Hepatocyte (in vitro differentiated cells): ENCODE measurements around the gene SHISA7. TPM values are rescaled to one million over a fixed set of nuclear protein-coding genes. Genes with fewer than 3 reads are reported as not detected.

Experiments used
- DNase-seq: peaks from one replicate; pipeline ENCODE4 v3.0.0-alpha.2; 2016; ENCODE audit warnings: low spot score
- H2AFZ ChIP-seq: fragments of 200-600 bp; sonication (generic); 2 replicates; pipeline ENCODE4 v1.6.0; 2016; ENCODE audit warnings: antibody characterized with exemption, mild to moderate bottlenecking
- H3K27ac ChIP-seq: fragments of 200-600 bp; sonication (generic); 2 replicates; pipeline ENCODE4 v1.5.1; 2016; ENCODE audit warnings: mild to moderate bottlenecking
- H3K27me3 ChIP-seq: fragments of 200-600 bp; sonication (generic); 2 replicates; pipeline ENCODE4 v1.6.1; 2016
- H3K36me3 ChIP-seq: fragments of 200-600 bp; sonication (generic); replicated peaks from 2 replicates; pipeline ENCODE4 v1.5.1; 2016; ENCODE audit warnings: low read depth; ENCODE audit not compliant: insufficient read depth
- H3K4me1 ChIP-seq: fragments of 200-600 bp; sonication (generic); 2 replicates; pipeline ENCODE4 v1.5.1; 2016; ENCODE audit warnings: mild to moderate bottlenecking, moderate library complexity; ENCODE audit not compliant: insufficient read depth
- H3K4me2 ChIP-seq: fragments of 200-600 bp; sonication (generic); 2 replicates; pipeline ENCODE4 v1.6.0; 2016
- H3K4me3 ChIP-seq: fragments of 200-600 bp; sonication (generic); 2 replicates; pipeline ENCODE4 v1.5.1; 2016; ENCODE audit warnings: mild to moderate bottlenecking
- H3K79me2 ChIP-seq: fragments of 200-600 bp; sonication (generic); 2 replicates; pipeline ENCODE4 v1.6.0; 2017; ENCODE audit warnings: mild to moderate bottlenecking
- H3K9me2 ChIP-seq: fragments of 200-600 bp; sonication (generic); replicated peaks from 2 replicates; pipeline ENCODE4 v1.6.0; 2017; ENCODE audit warnings: mild to moderate bottlenecking; ENCODE audit not compliant: insufficient read depth
- H3K9me3 ChIP-seq: fragments of 200-600 bp; sonication (generic); 2 replicates; pipeline ENCODE4 v1.5.1; 2016; ENCODE audit warnings: low read depth, mild to moderate bottlenecking
- H4K20me1 ChIP-seq: fragments of 200-600 bp; sonication (generic); 2 replicates; pipeline ENCODE4 v1.6.0; 2016; ENCODE audit warnings: mild to moderate bottlenecking; ENCODE audit not compliant: insufficient read depth, poor library complexity, severe bottlenecking
- CTCF ChIP-seq: fragments of 200-600 bp; sonication (generic); IDR thresholded peaks from 2 replicates; pipeline ENCODE4 v1.5.1; 2016; ENCODE audit warnings: antibody characterized with exemption, mild to moderate bottlenecking; ENCODE audit not compliant: poor library complexity
- EZH2 ChIP-seq: fragments of 200-600 bp; sonication (generic); IDR thresholded peaks from 2 replicates; pipeline ENCODE4 v1.6.1; 2016; ENCODE audit warnings: antibody characterized with exemption, mild to moderate bottlenecking, borderline replicate concordance
- EZH2phosphoT487 ChIP-seq: fragments of 200-600 bp; sonication (generic); IDR thresholded peaks from one replicate; pipeline ENCODE4 v1.6.1; 2018; ENCODE audit warnings: antibody characterized with exemption, mild to moderate bottlenecking, low read depth, moderate library complexity; ENCODE audit not compliant: unreplicated experiment, severe bottlenecking
- WGBS: methylation state at CpG from one replicate; pipeline ENCODE4 v1.1.6; 2016; ENCODE audit warnings: low lambda C conversion rate; ENCODE audit errors: missing lambda C conversion rate; 5-methylcytosine and 5-hydroxymethylcytosine counted together
- polyA plus RNA-seq: library from polyadenylated mRNA; unstranded; fragments of >200 nt; fragmentation: Nextera tagmentation; extraction: Ambion mirVana; gene quantifications from 2 replicates; pipeline ENCODE4 v1.2.1, GENCODE V29; 2016
- total RNA-seq: library from RNA; depleted of rRNA; stranded (reverse); fragments of >200 nt; gene quantifications from 2 replicates; pipeline ENCODE4 v1.2.3, GENCODE V29; 2014

The SHISA7 gene
- total and polyA plus RNA-seq, 2 experiments from 2014 or later = not detected

GRCh38 chr19:55482967-55483705 lies 40.0 kb upstream of the SHISA7 start:
- Histone ChIP-seq H3K36me3 (no peaks in the 10 kb centered on the region), H3K4me2 (no peak overlapping the region), H3K4me1 (peaks cover 27% of the 10 kb centered on the region), H3K27ac (no peak overlapping the region), H3K9me3 (no peaks in the 10 kb centered on the region), H3K79me2 (peaks cover 18% of the 10 kb centered on the region), H4K20me1 (no peaks in the 10 kb centered on the region), H2AFZ (no peak overlapping the region), H3K4me3 (no peak overlapping the region), H3K27me3 (no peaks in the 10 kb centered on the region), H3K9me2 (no peaks in the 10 kb centered on the region)
- DNase-seq = no peak
- 93% methylated on average over 9 of the region's 47 CpGs for WGBS
- TF ChIP-seq EZH2 (no peak), EZH2phosphoT487 (no peak), CTCF (no peak)

DNA sequence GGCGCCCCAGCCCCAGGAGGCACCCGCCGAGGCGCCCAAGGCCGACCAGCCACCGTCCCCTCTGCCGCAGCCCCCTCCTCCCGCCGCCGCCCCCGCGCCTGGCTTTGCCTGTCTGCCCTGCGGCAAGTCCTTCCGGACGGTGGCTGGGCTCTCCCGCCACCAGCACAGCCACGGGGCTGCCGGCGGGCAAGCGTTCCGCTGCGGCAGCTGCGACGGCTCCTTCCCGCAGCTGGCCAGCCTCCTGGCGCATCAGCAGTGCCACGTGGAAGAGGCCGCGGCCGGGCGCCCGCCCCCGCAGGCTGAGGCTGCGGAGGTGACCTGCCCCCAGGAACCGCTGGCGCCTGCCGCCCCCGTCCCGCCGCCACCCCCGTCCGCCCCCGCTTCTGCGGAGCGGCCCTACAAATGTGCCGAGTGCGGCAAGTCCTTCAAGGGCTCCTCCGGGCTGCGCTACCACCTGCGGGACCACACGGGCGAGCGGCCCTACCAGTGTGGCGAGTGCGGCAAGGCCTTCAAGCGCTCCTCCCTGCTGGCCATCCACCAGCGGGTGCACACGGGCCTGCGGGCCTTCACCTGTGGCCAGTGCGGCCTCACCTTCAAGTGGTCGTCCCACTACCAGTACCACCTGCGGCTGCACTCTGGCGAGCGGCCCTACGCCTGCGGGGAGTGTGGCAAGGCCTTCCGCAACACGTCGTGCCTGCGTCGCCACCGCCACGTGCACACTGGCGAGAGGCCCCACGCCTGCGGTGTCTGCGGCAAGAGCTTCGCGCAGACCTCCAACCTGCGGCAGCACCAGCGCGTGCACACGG lies 39.3 kb upstream of the SHISA7 start:
- H3K9me2 ChIP-seq = no peaks in the 10 kb centered on the region
- H3K27ac ChIP-seq = no peak overlapping the region
- H3K36me3 ChIP-seq = no peaks in the 10 kb centered on the region
- peaks cover 25% of the 10 kb centered on the region for H3K79me2 ChIP-seq
- H4K20me1 ChIP-seq = no peaks in the 10 kb centered on the region
- WGBS = 98% methylated on average over 41 of the region's 83 CpGs
- peaks cover 26% of the 10 kb centered on the region for H3K4me1 ChIP-seq
- H3K4me3 ChIP-seq = no peak overlapping the region
- no peaks in the 10 kb centered on the region for H3K27me3 ChIP-seq
- H3K4me2 ChIP-seq = no peak overlapping the region
- H3K9me3 ChIP-seq = no peaks in the 10 kb centered on the region
- no peak overlapping the region for H2AFZ ChIP-seq
- TF ChIP-seq EZH2phosphoT487 (no peak), CTCF (no peak)
- no peak for DNase-seq

- no peak overlapping the region for H3K27ac ChIP-seq
- H3K36me3 ChIP-seq = no peaks in the 10 kb centered on the region
- no peaks in the 10 kb centered on the region for H3K9me2 ChIP-seq
- H3K9me3 ChIP-seq = no peaks in the 10 kb centered on the region
- no peaks in the 10 kb centered on the region for H4K20me1 ChIP-seq
- H3K4me2 ChIP-seq = no peak overlapping the region
- TF ChIP-seq EZH2phosphoT487 (no peak), EZH2 (no peak), CTCF (no peak)
- DNase-seq = no peak
- H3K79me2 ChIP-seq = peaks cover 28% of the 10 kb centered on the region
- H2AFZ ChIP-seq = no peak overlapping the region
- H3K27me3 ChIP-seq = no peaks in the 10 kb centered on the region
- H3K4me1 ChIP-seq = peaks cover 20% of the 10 kb centered on the region
- 81% methylated on average over 7 of the region's 40 CpGs for WGBS
- no peak overlapping the region for H3K4me3 ChIP-seq
Measured at GRCh38 chr19:55481794-55482155, 38.7 kb upstream of the SHISA7 start.
